Activated naive CD4-positive, alpha-beta T cell treated with Interleukin-2 at 50 U/mL for 16 hours (primary cell): ENCODE data around the gene DUSP12.
"Not testable (repeated sequence)": the region's sequence is repeated elsewhere in the genome, so short reads cannot be mapped to it uniquely, and the experiment has no call there.

ENCODE experiments used
- DNase-seq: peaks from one replicate; pipeline ENCODE4 v3.0.0-alpha.2; 2020

Gene DUSP12

GRCh38 chr1:161749509-161750407 lies at the start of gene DUSP12:
TSS of gene DUSP12 (plus strand) at chr1:161749786. CDS start at chr1:161749802, 16 bp downstream.
- DNase-seq = peak; percentile 90

- DNase-seq = no peak
Observed at GRCh38 chr1:161702250-161702649, 47.3 kb upstream of the DUSP12 start.

GRCh38 chr1:161705537-161705936 lies 44.0 kb upstream of the DUSP12 start:
- no peak for DNase-seq

- no peak for DNase-seq
Observed at GRCh38 chr1:161706113-161706481, 43.5 kb upstream of the DUSP12 start.

- no peak for DNase-seq
Observed at GRCh38 chr1:161706482-161707347, 42.9 kb upstream of the DUSP12 start, which contains the start of gene FCRLA. TSS of gene FCRLA (plus strand) at chr1:161707229. CDS start at chr1:161707265, 36 bp downstream.

- no peak for DNase-seq
Observed at GRCh38 chr1:161707503-161707902, 42.1 kb upstream of the DUSP12 start.

- DNase-seq = no peak
Observed at GRCh38 chr1:161709373-161709772, 40.2 kb upstream of the DUSP12 start.

- DNase-seq = no peak
Observed at GRCh38 chr1:161710560-161710959, 39.0 kb upstream of the DUSP12 start.

GRCh38 chr1:161718559-161719324 lies 30.8 kb upstream of the DUSP12 start:
- DNase-seq = no peak

GRCh38 chr1:161719325-161719611 lies 30.3 kb upstream of the DUSP12 start:
- no peak for DNase-seq

GRCh38 chr1:161720422-161720821 lies 29.2 kb upstream of the DUSP12 start:
- DNase-seq = no peak

GRCh38 chr1:161720956-161721737 lies 28.4 kb upstream of the DUSP12 start, which contains the start of gene FCRLB:
TSS of gene FCRLB (plus strand) at chr1:161721544. CDS start at chr1:161722673, 1,129 bp downstream.
- no peak for DNase-seq

- DNase-seq = no peak
Observed at GRCh38 chr1:161721738-161722343, 27.7 kb upstream of the DUSP12 start.

GRCh38 chr1:161722406-161722805 lies 27.2 kb upstream of the DUSP12 start:
- DNase-seq = no peak

GRCh38 chr1:161723459-161724141 lies 26.0 kb upstream of the DUSP12 start:
- no peak for DNase-seq

GRCh38 chr1:161725258-161725907 lies 24.2 kb upstream of the DUSP12 start:
- DNase-seq = not testable (repeated sequence)

GRCh38 chr1:161725908-161726472 lies 23.6 kb upstream of the DUSP12 start:
- peak; percentile 35 for DNase-seq

- DNase-seq = peak; percentile 60
Observed at GRCh38 chr1:161726473-161727255, 22.9 kb upstream of the DUSP12 start.

- DNase-seq = peak; percentile 19
Observed at GRCh38 chr1:161727256-161727924, 22.2 kb upstream of the DUSP12 start.
